K562 (cell line): ENCODE measurements around the gene MBNL2. TPM values are rescaled to one million over a fixed set of nuclear protein-coding genes. Genes with fewer than 3 reads are reported as not detected.

Experiments
- ATAC-seq: fragments of 200-7000 bp; cut with Tn5 transposase; 3 replicates; pipeline ENCODE4 v1.9.1; 2020; ENCODE audit warnings: moderate library complexity
- BruUV-seq: library from RNA; stranded (reverse); fragments of 400-500 nt; replicated peaks from 2 replicates; lab custom pipeline; 2021; lab: Mats Ljungman, UMichigan
- CTCF ChIA-PET: fragments of 300-600 bp; formaldehyde crosslinking; extraction: SDS; loops from one replicate; lab custom pipeline; 2021; ENCODE audit warnings: low intra/inter-chr PET ratio; lab: Yijun Ruan, JAX
- POLR2A ChIA-PET: fragments of 300-600, 350-650 bp; sonication (Branson Sonifier 250); formaldehyde crosslinking; extraction: SDS; loops from one replicate; lab custom pipeline; 2021; ENCODE audit warnings: antibody characterized with exemption, inconsistent platforms; lab: Yijun Ruan, JAX
- DNase-seq, 4 experiments: peaks; one replicate each; pipeline versions ENCODE4 v3.0.0 to v3.0.0-alpha.2; 2011 to 2018; ENCODE audit warnings: low spot score in 3 of 4, mixed read lengths in 3 of 4; ENCODE audit errors: extremely low read depth in 1 of 4
- FAIRE-seq: peaks from 2 replicates; lab custom pipeline; 2011; peaks lifted over from hg19 to GRCh38; lab: Jason Lieb, UNC
- H2AFZ ChIP-seq: 2 replicates; pipeline ENCODE4 v1.6.0; 2011; ENCODE audit warnings: low read depth, low read length, control low read depth, inconsistent platforms
- H3K27ac ChIP-seq: fragments of 200-600 bp; 3 replicates; pipeline ENCODE4 v1.8.0; 2011; ENCODE audit warnings: low read depth, mild to moderate bottlenecking, control low read depth, inconsistent platforms, low read length, moderate library complexity, mixed read lengths; ENCODE audit errors: extremely low read depth
- H3K27me3 ChIP-seq, 2 experiments: fragments of 300-600 bp in 1 of 2; 2 replicates in 1 of 2; 3 replicates in 1 of 2; pipeline versions ENCODE4 v1.6.0 to v1.8.0; 2011; ENCODE audit warnings: inconsistent platforms in 2 of 2, low read length in 2 of 2, mild to moderate bottlenecking in 1 of 2, mixed read lengths in 1 of 2, moderate library complexity in 1 of 2; ENCODE audit not compliant: control insufficient read depth in 2 of 2, insufficient read depth in 2 of 2
- H3K36me3 ChIP-seq: fragments of 300-600 bp; 3 replicates; pipeline ENCODE4 v1.8.0; 2011; ENCODE audit warnings: mild to moderate bottlenecking, low read length, inconsistent platforms; ENCODE audit not compliant: control insufficient read depth, insufficient read depth
- H3K4me1 ChIP-seq, 2 experiments: fragments of 200-600 bp in 1 of 2; replicated peaks in 1 of 2; 2 replicates in 1 of 2; 3 replicates in 1 of 2; pipeline versions ENCODE4 v1.5.1 to v1.8.0; 2011; ENCODE audit warnings: inconsistent platforms in 2 of 2, low read length in 2 of 2, mild to moderate bottlenecking in 1 of 2, mixed read lengths in 1 of 2, moderate library complexity in 1 of 2; ENCODE audit not compliant: control insufficient read depth in 2 of 2, insufficient read depth in 2 of 2
- H3K4me2 ChIP-seq: 2 replicates; pipeline ENCODE4 v1.6.1; 2011; ENCODE audit warnings: low read length, control low read depth, inconsistent platforms, mixed read lengths; ENCODE audit not compliant: insufficient read depth
- H3K4me3 ChIP-seq: fragments of 200-600 bp; sonication (generic), shearing (Covaris generic); 2 replicates; pipeline ENCODE4 v1.5.1; 2016; ENCODE audit warnings: control low read depth, inconsistent platforms
- H3K79me2 ChIP-seq: fragments of 200-600 bp; 3 replicates; pipeline ENCODE4 v1.8.0; 2011; ENCODE audit warnings: low read length, inconsistent platforms; ENCODE audit not compliant: control insufficient read depth, insufficient read depth
- H3K9ac ChIP-seq, 2 experiments: 2 replicates each; pipeline versions ENCODE4 v1.6.0 to v1.6.1; 2011; ENCODE audit warnings: low read depth in 2 of 2, low read length in 2 of 2, control low read depth in 1 of 2, inconsistent platforms in 1 of 2, mild to moderate bottlenecking in 1 of 2, mixed read lengths in 1 of 2; ENCODE audit not compliant: insufficient read depth in 1 of 2
- H3K9me1 ChIP-seq: one replicate; pipeline ENCODE4 v1.6.0; 2011; ENCODE audit warnings: inconsistent platforms, mild to moderate bottlenecking, low read length, moderate library complexity; ENCODE audit not compliant: control insufficient read depth, insufficient read depth
- H3K9me3 ChIP-seq: replicated peaks from 2 replicates; pipeline ENCODE4 v1.5.1; 2011; ENCODE audit warnings: low read depth, low read length, inconsistent platforms; ENCODE audit not compliant: control insufficient read depth, insufficient read depth
- H4K20me1 ChIP-seq: replicated peaks from 2 replicates; pipeline ENCODE4 v1.6.1; 2011; ENCODE audit warnings: low read length, inconsistent platforms, mixed read lengths; ENCODE audit not compliant: control insufficient read depth, insufficient read depth
- ATF7 ChIP-seq: fragments of 450-650 bp; IDR thresholded peaks from 2 replicates; pipeline ENCODE4 v1.7.1; 2014; ENCODE audit warnings: mild to moderate bottlenecking, moderate library complexity
- DNMT1 ChIP-seq: fragments of 450-650 bp; IDR thresholded peaks from 2 replicates; pipeline ENCODE4 v1.6.1; 2016; ENCODE audit warnings: antibody characterized with exemption, mild to moderate bottlenecking
- JUND ChIP-seq, 2 experiments: IDR thresholded peaks; 2 replicates in 1 of 2; 3 replicates in 1 of 2; pipeline ENCODE4 v1.6.1; 2011; ENCODE audit warnings: borderline replicate concordance in 2 of 2, low read depth in 2 of 2, low read length in 2 of 2, improper control_type of control experiment in 1 of 2, missing biosample characterization in 1 of 2, missing genetic modification characterization in 1 of 2, missing genetic modification reagents in 1 of 2
- KDM4B ChIP-seq, 2 experiments: fragments of 450-650 bp in 1 of 2; sonication (generic) in 1 of 2; IDR thresholded peaks; 2 replicates each; pipeline ENCODE4 v1.6.1; 2016 to 2017; ENCODE audit warnings: borderline replicate concordance in 2 of 2, antibody characterized with exemption in 1 of 2, low read depth in 1 of 2, mild to moderate bottlenecking in 1 of 2
- MEIS2 ChIP-seq: fragments of 450-650 bp; IDR thresholded peaks from 2 replicates; pipeline ENCODE4 v1.6.1; 2014; ENCODE audit warnings: mild to moderate bottlenecking; ENCODE audit not compliant: partially characterized antibody
- NCOA2 ChIP-seq, 2 experiments: fragments of 450-650 bp; IDR thresholded peaks; 2 replicates each; pipeline ENCODE4 v1.6.1; 2018; ENCODE audit warnings: mild to moderate bottlenecking in 2 of 2, moderate library complexity in 1 of 2; ENCODE audit not compliant: partially characterized antibody in 2 of 2
- NRF1 ChIP-seq, 2 experiments: fragments of 450-650 bp; IDR thresholded peaks in 1 of 2; conservative IDR thresholded peaks in 1 of 2; 2 replicates each; pipeline ENCODE4 v1.6.1; 2014; ENCODE audit warnings: mild to moderate bottlenecking in 2 of 2
- SMC3 ChIP-seq: conservative IDR thresholded peaks from 2 replicates; pipeline ENCODE4 v1.6.1; 2011; ENCODE audit warnings: low read depth, low read length, improper control_type of control experiment; ENCODE audit not compliant: insufficient read depth
- TFAP4 ChIP-seq: sonication (generic); formaldehyde crosslinking; IDR thresholded peaks from 2 replicates; pipeline ENCODE4 v1.8.0; 2022; ENCODE audit warnings: missing genetic modification reagents, mild to moderate bottlenecking, moderate library complexity, borderline replicate concordance
- ZBTB33 ChIP-seq: sonication (generic); formaldehyde crosslinking; IDR thresholded peaks from 2 replicates; pipeline ENCODE4 v1.8.1; 2023; ENCODE audit warnings: mild to moderate bottlenecking, missing genetic modification reagents
- ZBTB8A ChIP-seq: fragments of 450-650 bp; IDR thresholded peaks from 2 replicates; pipeline ENCODE4 v1.6.1; 2018; ENCODE audit warnings: mild to moderate bottlenecking, moderate library complexity; ENCODE audit not compliant: partially characterized antibody
- ZNF583 ChIP-seq: fragments of 250-450 bp; sonication (Bioruptor Pico); IDR thresholded peaks from 2 replicates; pipeline ENCODE4 v1.4.0; 2020
- ZNF707 ChIP-seq: fragments of 250-450 bp; sonication (Bioruptor Pico); conservative IDR thresholded peaks from 2 replicates; pipeline ENCODE4 v1.8.0; 2022; ENCODE audit warnings: inconsistent platforms, mild to moderate bottlenecking, moderate library complexity
- WGBS: fragments of 100-300 bp; shearing (Covaris generic); methylation state at CpG from one replicate; pipeline ENCODE4 v1.1.6; 2016; ENCODE audit warnings: low coverage, mixed read lengths; ENCODE audit not compliant: insufficient coverage; ENCODE audit errors: missing lambda C conversion rate; 5-methylcytosine and 5-hydroxymethylcytosine counted together
- in situ Hi-C: fragments of 300-500 bp; cut with MboI; formaldehyde crosslinking; loops from 4 replicates; pipeline ENCODE4 v1.15.0; 2018; ENCODE audit warnings: inconsistent platforms, mixed read lengths
- intact Hi-C: fragments of 100-400 bp; cut with micrococcal nuclease; formaldehyde crosslinking; loops from 2 replicates; pipeline ENCODE4 v1.14.2; 2022
- polyA plus RNA-seq, 8 experiments: library from polyadenylated mRNA; depleted of rRNA in 4 of 8; stranded (reverse) in 5 of 8; unstranded in 3 of 8; fragments of >200 nt; fragmentation: Nextera tagmentation in 2 of 8; fragmentation: Illumina TruSeq in 1 of 8; extraction: Ambion mirVana in 2 of 8; extraction: Trizol in 1 of 8; gene quantifications; 2 replicates each; pipeline versions ENCODE4 v1.2.1 to v1.2.3, GENCODE V29; 2011 to 2014; ENCODE audit warnings: inconsistent platforms in 1 of 8, missing spikeins in 1 of 8
- total RNA-seq, 7 experiments: library from RNA; depleted of rRNA in 6 of 7; stranded (reverse); fragments of >200 nt in 6 of 7; fragmentation: Illumina TruSeq in 2 of 7; extraction: Trizol in 2 of 7; gene quantifications; 2 replicates each; pipeline versions ENCODE4 v1.2.1 to v1.2.3, GENCODE V29; 2011 to 2021; ENCODE audit warnings: low replicate concordance in 1 of 7
- TF ChIP-seq, protein P1 (sequence below): fragments of 450-650 bp; IDR thresholded peaks from 2 replicates; pipeline ENCODE4 v1.6.1; 2016
- TF ChIP-seq, protein P2 (sequence below), 2 experiments: fragments of 450-650 bp in 1 of 2; sonication (generic) in 1 of 2; formaldehyde crosslinking in 1 of 2; IDR thresholded peaks in 1 of 2; conservative IDR thresholded peaks in 1 of 2; 2 replicates each; pipeline versions ENCODE4 v1.6.1 to v1.8.1; 2016 to 2023; ENCODE audit warnings: mild to moderate bottlenecking in 2 of 2, moderate library complexity in 2 of 2, inconsistent platforms in 1 of 2, missing genetic modification reagents in 1 of 2

The MBNL2 gene
- total and polyA plus RNA-seq, 9 of the 15 experiments (the other 6 are each of a cell fraction or from before 2014, with no cell fraction given) = 7.0 to 24.8 (median 13.8) TPM

GRCh38 chr13:97242755-97243497 lies 20.8 kb downstream of the MBNL2 start:
- Histone ChIP-seq H4K20me1 (peaks cover 39% of the 10 kb centered on the region), H3K9ac (0 out of 4 replicates have a peak overlapping the region, but pooled peaks of 1 of the 2 experiments have one; percentile 12), H3K4me2 (peak overlapping the region; percentile 34), H3K27ac (no peak overlapping the region), H3K36me3 (no peaks in the 10 kb centered on the region; the same call in 2 of the 3 replicates), H3K9me1 (no peaks in the 10 kb centered on the region), H2AFZ (no peak overlapping the region), H3K9me3 (no peaks in the 10 kb centered on the region), H3K27me3 (no peaks in the 10 kb centered on the region), H3K79me2 (peaks cover 99% of the 10 kb centered on the region), H3K4me1 (peaks cover 0 to 29% of the 10 kb centered on the region in 2 experiments; a peak in 3 of 5 replicates), H3K4me3 (no peak overlapping the region)
- DNase-seq = no peak
- no TSS peak for BruUV-seq
- peak; percentile 59 for ATAC-seq
- ChIA-PET CTCF (no interaction called here), POLR2A (interaction anchor here (1.2 kb wide), 1 partner anchor 19 kb away, joined by 3 read pairs; no protein-coding TSS in a partner anchor)
- FAIRE-seq = no peak
- in situ Hi-C loops (no loop called here), intact Hi-C loops (no loop called here)
- WGBS = 66% methylated on average over 6 of the region's 13 CpGs
- TF ChIP-seq ZBTB8A (no peak), ZNF583 (CRISPR knock-in tag) (no peak), MEIS2 (peak; percentile 22), NCOA2 (IDR thresholded peaks at IDR 0.05; ENCODE audit: partially characterized antibody in 2 of 2) (no peak), TFAP4 (CRISPR knock-in tag) (0 out of 2 replicates have a peak, but pooled peaks have one; percentile 20), JUND (IDR thresholded peaks at IDR 0.05; ENCODE audit: borderline replicate concordance, low read depth, low read length) (no peak), JUND (tag; IDR thresholded peaks at IDR 0.05; ENCODE audit: borderline replicate concordance, low read depth, low read length) (peak; percentile 44; the same call in 1 of the 3 replicates), KDM4B (IDR thresholded peaks at IDR 0.05; ENCODE audit: borderline replicate concordance in 2 of 2, low read depth in 1 of 2) (no peak), ZNF707 (CRISPR knock-in tag) (no peak), SMC3 (no peak), ATF7 (peak; percentile 81; the same call in 1 of the 2 replicates), NRF1 (conservative IDR thresholded peaks at IDR 0.05 in 1 of 2, IDR thresholded peaks at IDR 0.05 in 1 of 2) (peak; percentile 55 to 68; a peak in 3 of 4 replicates), DNMT1 (no peak), ZBTB33 (CRISPR knock-in tag) (peak; percentile 93)
- TF ChIP-seq, protein P1, sequence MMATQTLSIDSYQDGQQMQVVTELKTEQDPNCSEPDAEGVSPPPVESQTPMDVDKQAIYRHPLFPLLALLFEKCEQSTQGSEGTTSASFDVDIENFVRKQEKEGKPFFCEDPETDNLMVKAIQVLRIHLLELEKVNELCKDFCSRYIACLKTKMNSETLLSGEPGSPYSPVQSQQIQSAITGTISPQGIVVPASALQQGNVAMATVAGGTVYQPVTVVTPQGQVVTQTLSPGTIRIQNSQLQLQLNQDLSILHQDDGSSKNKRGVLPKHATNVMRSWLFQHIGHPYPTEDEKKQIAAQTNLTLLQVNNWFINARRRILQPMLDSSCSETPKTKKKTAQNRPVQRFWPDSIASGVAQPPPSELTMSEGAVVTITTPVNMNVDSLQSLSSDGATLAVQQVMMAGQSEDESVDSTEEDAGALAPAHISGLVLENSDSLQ = peak; percentile 80
- TF ChIP-seq, protein P2, sequence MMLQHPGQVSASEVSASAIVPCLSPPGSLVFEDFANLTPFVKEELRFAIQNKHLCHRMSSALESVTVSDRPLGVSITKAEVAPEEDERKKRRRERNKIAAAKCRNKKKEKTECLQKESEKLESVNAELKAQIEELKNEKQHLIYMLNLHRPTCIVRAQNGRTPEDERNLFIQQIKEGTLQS (IDR thresholded peaks at IDR 0.05) = peak; percentile 78
- TF ChIP-seq, protein P2 (CRISPR knock-in tag; conservative IDR thresholded peaks at IDR 0.05) = no peak
